ENCODE measurements around the gene CCDC50.

- TF ChIP-seq FOXM1 (IDR thresholded peaks at IDR 0.05; ENCODE audit: borderline replicate concordance) (no peak), FOXK2 (IDR thresholded peaks at IDR 0.05) (no peak), ZNF384 (IDR thresholded peaks at IDR 0.05) (no peak), NFRKB (IDR thresholded peaks at IDR 0.05) (no peak), PKNOX1 (IDR thresholded peaks at IDR 0.05) (no peak), BHLHE40 (IDR thresholded peaks at IDR 0.05; ENCODE audit: borderline replicate concordance) (no peak), FOXA1 (IDR thresholded peaks at IDR 0.05) (no peak), SUZ12 (IDR thresholded peaks at IDR 0.05) (no peak), ARNT (IDR thresholded peaks at IDR 0.05) (no peak), SP1 (IDR thresholded peaks at IDR 0.05) (no peak), LEF1 (IDR thresholded peaks at IDR 0.05; ENCODE audit: borderline replicate concordance) (no peak), L3MBTL2 (conservative IDR thresholded peaks at IDR 0.05) (0 out of 2 replicates have a peak, but pooled peaks have one; percentile 12), TARDBP (IDR thresholded peaks at IDR 0.05) (no peak)
Measured at GRCh38 chr3:191328962-191329653, at the start of gene CCDC50.

Measured in HEK293T (cell line).